CD4-positive, alpha-beta T cell (primary cell): Measurements from ENCODE around the gene ZSWIM1. TPM values are rescaled to one million over a fixed set of nuclear protein-coding genes. Genes with fewer than 3 reads are reported as not detected.

Experiments used
- ATAC-seq: fragments of 200-7000 bp; cut with Tn5 transposase; one replicate; pipeline ENCODE4 v1.10.0; 2022; ENCODE audit warnings: mild to moderate bottlenecking; ENCODE audit not compliant: poor library complexity
- CTCF ChIA-PET: fragments of 350-600 bp; sonication (Branson Sonifier 250); formaldehyde crosslinking; loops from one replicate; lab custom pipeline; 2021; ENCODE audit warnings: antibody characterized with exemption, inconsistent platforms; lab: Charles Lee
- POLR2A ChIA-PET: fragments of 350-600 bp; sonication (Branson Sonifier 250); formaldehyde crosslinking; loops from one replicate; lab custom pipeline; 2021; ENCODE audit warnings: antibody characterized with exemption, inconsistent platforms; lab: Charles Lee
- DNase-seq, 14 experiments: peaks; one replicate each; pipeline ENCODE4 v3.0.0-alpha.2; 2013 to 2020; ENCODE audit warnings: mixed read lengths in 2 of 14
- H3K27ac ChIP-seq, 2 donors: one replicate each; pipeline versions ENCODE4 v1.5.1 to v1.7.0; 2013; ENCODE audit warnings: low read length in 2 of 2, low read depth in 1 of 2, mild to moderate bottlenecking in 1 of 2
- H3K27me3 ChIP-seq, 2 experiments: 1 replicate in 1 of 2; 2 replicates in 1 of 2; pipeline versions ENCODE4 v1.6.1 to v1.7.0; 2013; ENCODE audit warnings: low read length in 2 of 2, control low read depth in 1 of 2, mild to moderate bottlenecking in 1 of 2, moderate library complexity in 1 of 2; ENCODE audit not compliant: insufficient read depth in 2 of 2, control insufficient read depth in 1 of 2
- H3K36me3 ChIP-seq: one replicate; pipeline ENCODE4 v1.6.1; 2013; ENCODE audit warnings: low read length, control low read depth; ENCODE audit not compliant: insufficient read depth
- H3K4me1 ChIP-seq: one replicate; pipeline ENCODE4 v1.6.1; 2013; ENCODE audit warnings: low read length, control low read depth; ENCODE audit not compliant: insufficient read depth
- H3K4me3 ChIP-seq: one replicate; pipeline ENCODE4 v1.5.1; 2013; ENCODE audit warnings: mild to moderate bottlenecking, low read length, moderate library complexity
- H3K9me3 ChIP-seq, 2 experiments: 1 replicate in 1 of 2; 2 replicates in 1 of 2; pipeline versions ENCODE4 v1.6.1 to v1.7.0; 2013; ENCODE audit warnings: low read length in 2 of 2, mild to moderate bottlenecking in 2 of 2, control low read depth in 1 of 2, moderate library complexity in 1 of 2; ENCODE audit not compliant: control insufficient read depth in 1 of 2, insufficient read depth in 1 of 2
- H3K27ac Mint-ChIP-seq: one replicate; pipeline ENCODE4 v1.8.0; 2020; ENCODE audit warnings: mixed read lengths
- H3K27me3 Mint-ChIP-seq: one replicate; pipeline ENCODE4 v1.8.0; 2021; ENCODE audit warnings: mixed read lengths
- H3K36me3 Mint-ChIP-seq: one replicate; pipeline ENCODE4 v1.8.0; 2021; ENCODE audit warnings: low read depth, mixed read lengths
- H3K4me1 Mint-ChIP-seq: one replicate; pipeline ENCODE4 v1.8.0; 2021; ENCODE audit warnings: low read depth, mixed read lengths
- H3K4me3 Mint-ChIP-seq: one replicate; pipeline ENCODE4 v1.8.0; 2020; ENCODE audit warnings: mild to moderate bottlenecking, mixed read lengths
- H3K9me3 Mint-ChIP-seq: one replicate; pipeline ENCODE4 v1.8.0; 2020; ENCODE audit warnings: mixed read lengths
- CTCF ChIP-seq: fragments of 200-600 bp; IDR thresholded peaks from one replicate; pipeline ENCODE4 v1.8.0; 2022; ENCODE audit warnings: antibody characterized with exemption, mild to moderate bottlenecking
- intact Hi-C, 2 experiments: fragments of 100-400 bp; cut with DNase I in 1 of 2; cut with micrococcal nuclease in 1 of 2; formaldehyde crosslinking; loops; one replicate each; pipeline versions ENCODE4 v1.15.1 to v1.9.0; 2023 to 2025; cut with DNase I, micrococcal nuclease
- total RNA-seq, 174 experiments: library from RNA in 2 of 174; stranded (reverse) in 2 of 174; gene quantifications; one replicate each; pipeline ENCODE4 v1.2.3 and lab custom pipeline; 2021 to 2026

Gene ZSWIM1
- total RNA-seq, 2 experiments from 2014 or later: 9.3 to 10.7 TPM

GRCh38 chr20:45919542-45920399 is 38.7 kb downstream of the ZSWIM1 start:
- Histone ChIP-seq H3K9me3 (no peaks in the 10 kb centered on the region), H3K27ac (no peak overlapping the region), H3K36me3 (no peaks in the 10 kb centered on the region), H3K27me3 (peaks cover 5 to 9% of the 10 kb centered on the region in 2 experiments), H3K4me1 (peaks cover 3% of the 10 kb centered on the region), H3K4me3 (no peak overlapping the region)
- Mint-ChIP-seq H3K27ac (no peak overlapping the region), H3K4me1 (peaks cover 4% of the 10 kb centered on the region), H3K27me3 (peaks cover 32% of the 10 kb centered on the region), H3K36me3 (no peaks in the 10 kb centered on the region), H3K4me3 (no peak overlapping the region), H3K9me3 (no peaks in the 10 kb centered on the region)
- intact Hi-C loops: no loop called here
- TF ChIP-seq CTCF: no peak
- ATAC-seq (no peak), DNase-seq (no peak)
- CTCF ChIA-PET: no interaction called here
- POLR2A ChIA-PET: interaction anchor here (1.4 to 2.9 kb wide), 2 partner anchors 15 to 29 kb away, joined by 5 to 11 read pairs; partner anchors contain the start of genes CTSA, NEURL2 and PCIF1

GRCh38 chr20:45920462-45921336 is 39.7 kb downstream of the ZSWIM1 start:
- Mint-ChIP-seq H3K27ac (no peak overlapping the region), H3K27me3 (peaks cover 32% of the 10 kb centered on the region), H3K36me3 (no peaks in the 10 kb centered on the region), H3K4me1 (peaks cover 4% of the 10 kb centered on the region), H3K4me3 (no peak overlapping the region), H3K9me3 (no peaks in the 10 kb centered on the region)
- TF ChIP-seq CTCF: no peak
- Histone ChIP-seq H3K36me3 (no peaks in the 10 kb centered on the region), H3K9me3 (no peaks in the 10 kb centered on the region), H3K27ac (no peak overlapping the region), H3K4me1 (peaks cover 3% of the 10 kb centered on the region), H3K4me3 (no peak overlapping the region), H3K27me3 (peaks cover 5 to 9% of the 10 kb centered on the region in 2 experiments)
- no peak for DNase-seq
- ChIA-PET CTCF (interaction anchor here (0.5 kb wide), 1 partner anchor 21 kb away, joined by 3 read pairs; no protein-coding TSS in a partner anchor), POLR2A (interaction anchor here (1.4 to 2.9 kb wide), 2 partner anchors 14 to 30 kb away, joined by 5 to 11 read pairs; partner anchors contain the start of genes CTSA, NEURL2 and PCIF1)
- no peak for ATAC-seq
- intact Hi-C loops: no loop called here
